HG02588 (cell line): Measurements from ENCODE around the gene SPRR2F.
"Not testable (repeated sequence)": the region's sequence is repeated elsewhere in the genome, so short reads cannot be mapped to it uniquely, and the experiment has no call there.

ENCODE experiments used
- ATAC-seq: cut with Tn5 transposase; IDR thresholded peaks from one replicate; pipeline ENCODE4 v1.9.1; 2021; ENCODE audit warnings: mild to moderate bottlenecking, moderate library complexity; ENCODE audit not compliant: unreplicated experiment

SPRR2F gene, protein sequence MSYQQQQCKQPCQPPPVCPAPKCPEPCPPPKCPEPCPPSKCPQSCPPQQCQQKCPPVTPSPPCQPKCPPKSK

DNA sequence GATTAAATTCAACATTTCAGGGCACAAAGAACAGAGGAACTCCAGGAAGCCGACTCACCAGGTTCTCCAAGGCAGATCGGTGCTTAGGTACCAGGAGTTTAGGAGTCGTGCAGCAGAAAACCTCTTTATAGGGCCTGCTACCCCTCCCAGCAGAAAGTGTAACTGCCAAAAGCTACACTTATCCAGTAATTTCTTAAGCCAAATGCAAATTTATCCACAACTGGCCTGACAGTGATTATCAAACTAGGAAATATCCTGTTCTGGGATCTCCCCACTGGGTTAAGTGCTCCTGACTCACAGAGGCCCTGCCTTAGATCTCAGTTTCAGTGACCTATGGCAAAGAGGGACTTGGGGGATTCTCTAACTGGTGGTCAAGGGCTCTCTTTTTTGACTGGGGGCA lies at the start of gene SPRR2F:
Gene SPRR2F (minus strand): TSS at position 101 of the 400 bp plus-strand sequence. CDS start 783 bp downstream, outside the sequence.
- no peak for ATAC-seq

DNA sequence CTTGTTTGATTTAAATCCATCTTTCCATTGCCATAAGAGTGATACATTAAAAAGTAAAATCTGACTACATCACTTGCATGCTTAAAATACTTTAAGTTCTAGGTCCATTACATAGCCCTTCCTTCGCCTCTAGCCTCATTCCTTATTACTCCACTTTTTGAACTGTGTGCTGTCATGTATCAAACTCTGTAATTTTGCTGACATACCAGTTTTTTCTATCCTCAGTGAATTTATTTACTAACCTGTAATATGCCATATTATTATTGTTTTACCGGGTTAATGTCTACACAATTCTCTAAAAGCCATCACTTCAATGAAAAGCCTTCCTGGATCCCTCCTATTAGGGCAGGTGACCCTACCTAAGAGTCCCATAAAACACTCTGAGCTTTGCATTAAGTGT lies 42.2 kb upstream of the SPRR2F start:
- ATAC-seq = no peak

DNA sequence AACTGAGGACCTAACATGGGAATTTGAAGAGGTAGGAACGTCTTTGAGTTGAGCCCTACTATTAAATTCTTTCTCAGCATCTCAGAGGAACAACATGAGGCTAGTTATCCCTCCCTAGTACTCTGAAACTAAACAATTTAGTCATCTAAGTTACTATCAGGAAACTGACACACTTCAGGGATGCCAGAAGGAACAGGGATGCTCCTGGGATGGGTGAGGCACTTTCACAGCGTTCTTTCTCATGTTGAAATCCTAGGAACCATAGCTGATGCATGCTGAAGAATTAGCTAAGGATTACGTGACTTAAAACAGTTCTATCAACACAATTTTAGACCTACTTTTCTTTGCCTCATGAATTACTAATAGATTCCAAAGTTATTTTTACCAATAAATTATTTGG lies 39.2 kb upstream of the SPRR2F start:
- no peak for ATAC-seq

DNA sequence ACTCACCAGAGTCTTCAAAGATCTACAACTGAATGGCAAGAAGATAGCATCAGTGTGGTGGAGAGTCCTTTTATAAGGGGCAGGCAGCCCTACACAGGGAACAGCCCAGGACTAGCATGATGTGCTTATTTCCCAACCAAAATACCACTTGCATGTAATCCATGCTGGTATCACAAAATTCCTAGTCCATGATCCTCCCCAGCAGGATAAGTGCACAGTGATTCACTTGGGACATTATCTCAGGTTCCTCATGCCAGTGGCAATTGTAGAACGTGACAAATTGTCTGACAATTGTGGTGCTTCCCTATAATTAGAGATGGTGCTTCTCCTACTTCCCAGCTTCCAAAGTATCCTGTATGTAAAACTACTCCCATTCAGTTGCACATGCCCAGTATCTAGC lies 37.5 kb upstream of the SPRR2F start, which contains the start of gene SPRR2G:
Gene SPRR2G (minus strand): TSS at position 45 of the 400 bp plus-strand sequence. CDS start 780 bp downstream, outside the sequence.
- ATAC-seq = no peak

DNA sequence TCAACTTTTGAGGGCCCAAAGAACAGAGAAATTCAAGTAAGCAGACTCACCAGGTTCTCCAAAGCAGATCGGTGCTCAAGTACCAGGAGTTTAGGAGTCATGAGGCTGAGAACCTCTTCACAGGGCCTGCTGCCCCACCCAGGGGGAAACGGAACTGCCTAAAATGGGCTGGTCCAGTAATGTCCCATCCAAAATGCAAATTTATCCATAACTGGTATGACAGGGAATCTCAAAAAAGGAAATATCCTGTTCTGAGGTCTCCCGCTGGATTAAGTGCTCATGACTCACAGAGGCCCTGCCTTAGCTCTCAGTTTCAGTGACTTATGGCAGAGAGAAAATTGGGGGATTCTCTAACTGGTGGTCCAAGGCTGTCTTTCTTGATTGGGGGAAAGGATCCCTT lies 28.1 kb upstream of the SPRR2F start:
- no peak for ATAC-seq

DNA sequence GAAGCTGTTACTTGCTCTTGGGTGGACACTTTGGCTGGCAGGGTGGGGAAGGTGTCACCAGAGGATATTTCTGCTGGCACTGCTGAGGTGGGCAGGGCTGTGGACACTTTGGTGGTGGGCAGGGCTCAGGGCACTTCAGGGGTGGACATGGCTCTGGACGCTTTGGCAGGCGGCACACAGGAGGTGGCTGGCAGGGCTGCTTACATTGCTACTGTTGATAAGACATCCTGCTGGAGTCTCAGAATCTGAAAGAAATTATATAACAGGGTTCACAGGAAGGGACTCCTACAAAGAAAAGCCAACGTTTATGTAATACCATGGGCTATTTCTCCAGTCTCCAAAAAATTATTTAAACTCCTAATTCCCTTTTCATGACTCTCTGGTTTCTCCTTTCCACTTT lies 27.2 kb upstream of the SPRR2F start:
- no peak for ATAC-seq

DNA sequence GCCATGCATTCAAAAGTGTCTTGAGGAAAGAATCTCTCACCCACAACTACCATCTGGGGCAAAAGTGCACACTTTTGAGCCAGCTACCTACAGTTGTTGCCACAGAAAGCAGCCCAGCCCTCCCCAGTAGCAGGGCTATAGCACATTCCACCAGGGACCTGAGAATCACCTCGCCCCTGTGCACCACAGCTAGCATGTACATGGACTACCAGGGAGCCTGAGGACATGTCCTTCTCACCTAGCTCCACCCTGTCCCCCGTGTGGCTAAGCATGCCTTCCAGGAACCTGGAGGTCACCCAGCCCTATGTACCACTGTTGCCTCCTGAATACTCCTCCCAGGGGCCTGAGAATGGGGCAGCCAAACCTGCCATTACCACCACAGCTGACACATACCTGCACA lies 20.4 kb upstream of the SPRR2F start:
- ATAC-seq = no peak

DNA sequence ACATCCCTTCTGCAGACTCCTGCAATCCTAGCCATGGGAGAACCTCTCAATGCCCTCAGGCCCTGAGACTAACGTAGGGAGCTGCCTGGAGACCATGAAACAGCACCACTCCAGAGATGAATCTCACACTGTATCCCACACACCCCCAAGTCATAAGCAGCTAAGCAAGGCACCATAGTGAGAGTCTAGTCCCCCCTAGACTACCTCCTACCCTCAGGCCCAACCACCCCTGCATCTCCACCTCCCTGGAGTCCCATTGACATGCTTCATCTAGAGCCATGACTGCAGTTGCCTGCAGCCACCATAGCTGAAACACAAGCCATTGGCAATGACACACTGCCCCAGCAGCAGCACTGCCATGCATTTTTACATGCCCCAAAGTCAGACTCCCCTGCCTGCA lies 20.0 kb upstream of the SPRR2F start:
- ATAC-seq = no peak

DNA sequence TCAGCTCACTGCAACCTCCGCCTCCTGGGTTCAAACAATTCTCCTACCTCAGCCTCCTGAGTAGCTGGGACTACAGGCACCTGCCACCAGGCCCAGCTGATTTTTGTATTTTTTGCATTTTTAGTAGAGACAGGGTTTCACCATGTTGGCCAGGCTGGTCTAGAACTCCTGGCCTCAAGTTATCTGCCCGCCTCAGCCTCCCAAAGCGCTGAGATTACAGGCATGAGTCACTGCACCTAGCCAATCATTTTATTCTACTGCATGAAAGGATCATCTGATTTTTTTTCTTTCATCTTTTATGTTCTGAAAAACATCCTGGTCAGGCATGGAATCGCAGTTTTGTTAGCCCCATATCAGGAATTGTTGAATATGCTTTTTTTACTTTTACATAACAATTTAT lies 15.4 kb upstream of the SPRR2F start:
- ATAC-seq = not testable (repeated sequence)

DNA sequence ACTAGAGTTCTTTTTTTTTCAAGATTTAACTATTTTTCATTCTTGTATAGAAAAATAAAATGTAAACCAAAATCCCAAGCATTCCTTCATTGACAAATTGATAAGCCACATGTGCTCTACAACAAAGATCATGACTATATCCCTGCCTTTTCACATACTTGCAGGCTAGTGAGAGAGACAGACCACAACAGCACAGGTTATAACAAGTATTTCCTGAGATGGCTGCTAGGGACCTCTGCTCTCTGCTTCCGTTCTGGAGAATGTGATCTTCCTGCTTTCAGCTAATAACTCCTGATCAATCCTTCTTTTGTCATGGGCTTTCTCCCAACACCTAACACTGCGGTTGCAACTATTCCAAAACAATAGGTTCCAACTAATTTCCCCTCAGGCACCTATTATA lies 14.0 kb upstream of the SPRR2F start:
- no peak for ATAC-seq

DNA sequence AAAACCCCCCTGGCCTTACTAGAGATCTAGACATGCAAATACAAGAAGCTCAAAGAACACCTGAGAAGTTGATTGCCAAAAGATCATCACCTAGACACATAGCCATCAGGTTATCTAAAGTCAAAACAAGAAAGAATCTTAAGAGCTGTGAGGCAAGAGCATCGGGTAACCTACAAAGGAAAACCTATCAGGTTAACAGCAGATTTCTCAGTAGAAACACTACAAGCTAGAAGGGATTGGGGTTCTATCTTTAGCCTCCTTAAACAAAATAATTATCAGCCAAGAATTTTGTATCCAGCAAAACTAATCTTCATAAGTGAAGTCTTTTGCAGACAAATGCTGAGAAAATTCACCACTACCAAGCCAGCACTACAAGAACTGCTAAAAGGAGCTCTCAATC lies 12.2 kb upstream of the SPRR2F start:
- ATAC-seq = no peak

DNA sequence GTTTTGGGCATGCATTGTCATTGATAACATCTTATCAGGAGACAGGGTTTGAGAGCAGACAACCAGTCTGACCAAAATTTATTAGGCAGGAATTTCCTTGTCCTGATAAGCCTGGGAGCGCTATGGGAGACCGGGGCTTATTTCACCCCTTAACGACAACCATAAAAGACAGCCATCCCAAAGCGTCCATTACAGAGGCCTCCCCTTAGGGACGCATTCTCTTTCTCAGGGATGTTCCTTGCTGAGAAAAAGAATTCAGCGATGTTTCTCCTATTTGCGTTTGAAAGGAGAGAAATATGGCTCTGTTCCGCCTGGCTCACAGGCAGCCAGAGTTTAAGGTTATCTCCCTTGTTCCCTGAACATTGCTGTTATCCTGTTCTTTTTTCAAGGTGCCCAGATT lies 10.5 kb upstream of the SPRR2F start:
- not testable (repeated sequence) for ATAC-seq

DNA sequence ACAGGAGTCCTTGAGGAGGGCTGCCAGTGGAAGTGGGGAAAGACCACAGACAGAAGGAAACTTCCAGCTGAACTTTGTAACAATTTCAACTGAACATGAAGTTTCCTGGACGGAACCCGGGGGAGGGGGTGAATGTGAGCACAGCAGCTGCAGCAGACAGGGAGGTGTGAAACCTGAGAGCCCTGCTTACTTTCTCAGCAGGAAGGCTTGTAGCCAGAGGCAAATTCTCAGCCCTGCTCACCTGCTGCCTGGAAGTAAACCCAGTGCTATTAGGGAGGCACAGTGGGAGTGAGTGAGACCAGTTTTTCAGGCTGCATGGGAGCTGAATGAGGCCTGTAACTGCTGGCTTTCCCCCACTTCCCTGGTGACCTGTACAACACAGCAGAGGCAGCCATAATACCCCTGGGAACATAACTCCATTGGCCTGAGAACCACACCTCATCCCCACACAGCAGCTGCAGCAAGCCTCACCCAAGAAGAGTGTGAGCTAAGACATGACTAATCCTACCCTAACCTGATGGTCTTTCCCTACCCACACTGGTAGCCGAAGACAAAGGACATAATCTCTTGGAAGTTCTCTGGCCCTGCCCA lies 9.6 kb upstream of the SPRR2F start:
- ATAC-seq = no peak

DNA sequence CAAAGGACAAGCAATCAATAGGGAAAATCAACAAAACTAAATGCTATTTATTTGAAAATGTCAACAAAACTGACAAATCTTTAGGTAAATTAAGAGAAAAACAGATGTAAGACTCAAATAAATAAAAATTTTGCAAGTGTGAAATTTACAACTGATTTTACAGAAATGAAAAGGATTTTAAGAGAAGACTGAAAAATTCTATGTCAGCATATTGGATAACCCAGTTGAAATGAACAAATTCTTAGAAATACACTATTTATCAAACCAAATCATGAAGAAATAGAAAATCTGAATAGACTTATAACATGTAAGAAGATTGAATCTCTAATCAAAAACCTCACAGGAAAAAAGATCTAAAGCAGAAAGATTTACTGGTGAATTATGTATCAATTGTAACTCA lies 7.6 kb upstream of the SPRR2F start:
- ATAC-seq = no peak

DNA sequence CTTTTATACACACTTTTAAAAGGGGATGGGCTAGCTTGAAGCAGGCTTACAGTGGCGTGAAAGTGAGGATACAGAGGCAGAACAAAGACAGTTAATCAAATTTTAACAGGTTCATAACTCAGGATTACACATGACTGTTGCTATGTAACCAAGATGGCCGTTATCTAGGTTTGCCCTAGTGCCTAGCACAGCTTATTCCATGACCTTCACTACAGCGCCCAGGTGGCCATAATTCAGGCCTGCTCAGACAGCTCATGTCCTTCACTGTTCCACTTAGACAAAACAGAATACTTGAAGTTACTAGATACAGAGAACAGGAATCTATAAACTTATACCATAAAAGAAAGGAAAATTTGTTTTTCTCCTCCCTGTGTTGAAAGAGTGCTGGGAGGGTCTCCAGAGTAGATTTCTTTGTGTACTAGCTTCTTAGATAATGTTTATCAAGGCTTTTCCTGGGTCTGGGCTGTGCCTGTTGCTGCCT lies 6.2 kb upstream of the SPRR2F start:
- no peak for ATAC-seq

DNA sequence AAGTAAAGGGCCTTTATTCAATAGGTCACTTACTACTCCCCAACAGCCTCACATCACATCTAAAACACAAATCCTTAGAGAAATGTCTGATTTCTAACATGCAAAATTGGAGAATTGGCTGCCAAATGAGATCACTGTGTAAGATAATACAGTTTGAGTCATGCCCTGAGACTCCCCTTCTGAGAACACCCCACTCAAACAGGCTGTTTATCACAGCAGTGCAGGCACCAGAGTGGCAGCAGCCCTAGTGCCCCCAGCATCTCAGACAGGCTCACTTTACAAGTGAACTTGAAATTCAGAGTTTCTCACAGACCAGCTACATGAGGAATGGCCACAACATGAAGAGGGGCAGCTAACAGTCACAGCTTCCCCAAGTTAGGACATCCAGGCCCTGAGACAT lies 1.9 kb upstream of the SPRR2F start:
- ATAC-seq = not testable (repeated sequence)

DNA sequence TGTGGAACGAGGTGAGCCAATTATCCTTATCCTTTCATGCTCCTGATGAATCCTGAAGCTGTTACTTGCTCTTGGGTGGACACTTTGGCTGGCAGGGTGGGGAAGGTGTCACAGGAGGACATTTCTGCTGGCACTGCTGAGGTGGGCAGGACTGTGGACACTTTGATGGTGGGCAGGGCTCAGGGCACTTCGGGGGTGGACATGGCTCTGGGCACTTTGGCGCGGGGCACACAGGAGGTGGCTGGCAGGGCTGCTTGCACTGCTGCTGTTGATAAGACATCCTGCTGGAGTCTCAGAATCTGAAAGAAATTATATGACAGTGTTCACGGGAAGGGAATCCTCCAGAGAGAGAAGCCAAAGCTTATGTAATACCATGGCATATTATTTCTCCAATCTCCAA lies 862 bp downstream of the SPRR2F start:
- not testable (repeated sequence) for ATAC-seq

DNA sequence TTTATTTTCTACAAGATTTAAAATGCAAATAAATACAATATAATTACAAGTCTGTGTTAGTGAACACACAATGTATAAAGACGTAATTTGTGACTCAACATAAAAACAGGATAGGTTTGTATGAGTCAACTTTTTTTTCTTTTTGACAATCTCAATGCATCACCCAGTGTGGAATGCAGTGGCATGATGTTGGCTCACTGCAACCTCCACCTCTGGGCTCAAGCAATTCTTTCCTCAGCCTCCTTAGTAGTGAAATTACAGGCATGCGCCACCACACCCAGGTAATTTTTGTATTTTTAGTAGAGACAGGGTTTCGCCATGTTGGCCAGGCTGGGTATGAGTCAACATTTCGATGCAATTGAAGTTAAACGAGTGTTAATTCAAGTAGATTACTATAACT lies 13.1 kb downstream of the SPRR2F start:
- ATAC-seq = no peak

DNA sequence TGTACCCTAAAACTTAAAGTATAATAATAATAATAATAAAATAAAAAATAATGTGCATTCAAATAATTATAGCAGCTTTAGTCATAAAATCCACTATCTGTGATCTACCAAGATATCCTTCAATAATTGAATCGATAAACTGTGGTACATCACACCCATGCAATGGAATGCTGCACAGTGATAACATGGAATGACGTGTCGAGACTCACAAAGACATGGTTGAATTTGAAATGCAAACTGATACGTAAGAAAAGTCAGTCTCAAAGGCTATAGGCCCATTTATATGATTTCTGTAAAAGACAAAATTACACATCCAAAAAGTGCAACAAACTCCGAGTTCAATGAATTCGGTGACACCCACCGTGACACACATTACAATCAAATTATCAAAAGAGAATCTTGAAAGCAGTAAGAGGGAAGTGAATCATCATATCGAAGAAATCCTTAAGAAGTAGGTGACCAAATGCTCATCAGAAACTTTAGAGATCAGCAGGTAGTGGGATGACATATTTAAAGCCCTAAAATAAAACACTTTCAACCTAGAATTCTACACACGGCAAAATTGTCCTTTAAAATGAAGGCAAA lies 13.8 kb downstream of the SPRR2F start:
- ATAC-seq = no peak

DNA sequence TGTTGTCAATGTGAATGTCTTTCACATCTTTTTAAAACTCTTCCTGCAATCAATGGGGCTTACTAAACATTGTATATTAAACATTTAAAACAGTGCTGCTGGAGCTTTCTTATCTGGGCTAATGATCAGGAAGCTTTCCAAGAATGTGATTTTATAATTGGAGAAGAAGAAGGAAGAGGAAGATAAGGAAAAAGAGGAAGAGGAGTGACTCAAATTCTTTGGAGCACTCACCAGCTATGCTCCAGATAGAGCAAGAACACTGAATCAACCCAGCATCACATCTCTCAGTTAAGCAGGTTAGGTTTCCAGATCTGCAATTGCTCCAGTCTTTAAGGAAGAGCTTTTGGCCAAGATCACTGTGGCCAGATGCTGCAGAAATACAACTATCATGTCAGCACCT lies 17.6 kb downstream of the SPRR2F start:
- ATAC-seq = no peak

DNA sequence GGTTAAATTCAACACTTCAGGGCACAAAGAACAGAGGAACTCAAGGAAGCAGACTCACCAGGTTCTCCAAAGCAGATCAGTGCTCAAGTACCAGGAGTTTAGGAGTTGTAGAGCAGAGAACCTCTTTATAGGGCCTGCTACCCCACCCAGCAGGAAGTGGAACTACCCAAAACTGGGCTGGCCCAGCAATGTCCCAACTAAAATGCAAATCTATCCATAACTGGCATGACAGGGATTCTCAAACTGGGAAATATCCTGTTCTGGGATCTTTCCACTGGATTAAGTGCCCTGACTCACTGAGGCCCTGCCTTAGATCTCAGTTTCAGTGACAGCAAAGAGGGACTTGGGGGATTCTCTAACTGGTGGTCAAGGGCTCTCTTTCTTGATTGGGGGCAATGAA lies 18.9 kb downstream of the SPRR2F start, which contains the start of gene SPRR2E:
Gene SPRR2E (minus strand): TSS at position 101 of the 400 bp plus-strand sequence. CDS start 775 bp downstream, outside the sequence.
- ATAC-seq = no peak

DNA sequence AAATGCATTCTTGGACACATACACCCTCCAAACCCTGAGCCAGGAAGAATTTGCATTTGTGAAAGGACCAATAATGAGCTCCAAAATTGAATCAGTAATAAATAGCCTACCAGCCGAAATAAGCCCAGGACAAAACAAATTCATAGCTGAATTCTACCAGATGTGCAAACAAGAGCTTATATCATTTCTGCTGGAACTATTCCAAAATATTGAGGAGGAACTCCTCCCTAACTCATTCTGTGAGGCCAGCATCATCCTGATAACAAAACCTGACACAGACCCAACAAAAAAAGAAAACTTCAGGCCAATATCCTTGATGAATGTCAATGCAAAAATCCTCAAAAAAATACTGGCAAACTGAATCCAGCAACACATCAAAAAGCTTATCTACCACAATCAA lies 25.7 kb downstream of the SPRR2F start:
- no peak for ATAC-seq
